Kidney glomerular epithelial cell (primary cell): ENCODE data around the gene VSIR.

ENCODE experiments used
- DNase-seq: peaks from one replicate; lab custom pipeline; 2025; lab: John Stamatoyannopoulos, UW

Gene VSIR

DNA sequence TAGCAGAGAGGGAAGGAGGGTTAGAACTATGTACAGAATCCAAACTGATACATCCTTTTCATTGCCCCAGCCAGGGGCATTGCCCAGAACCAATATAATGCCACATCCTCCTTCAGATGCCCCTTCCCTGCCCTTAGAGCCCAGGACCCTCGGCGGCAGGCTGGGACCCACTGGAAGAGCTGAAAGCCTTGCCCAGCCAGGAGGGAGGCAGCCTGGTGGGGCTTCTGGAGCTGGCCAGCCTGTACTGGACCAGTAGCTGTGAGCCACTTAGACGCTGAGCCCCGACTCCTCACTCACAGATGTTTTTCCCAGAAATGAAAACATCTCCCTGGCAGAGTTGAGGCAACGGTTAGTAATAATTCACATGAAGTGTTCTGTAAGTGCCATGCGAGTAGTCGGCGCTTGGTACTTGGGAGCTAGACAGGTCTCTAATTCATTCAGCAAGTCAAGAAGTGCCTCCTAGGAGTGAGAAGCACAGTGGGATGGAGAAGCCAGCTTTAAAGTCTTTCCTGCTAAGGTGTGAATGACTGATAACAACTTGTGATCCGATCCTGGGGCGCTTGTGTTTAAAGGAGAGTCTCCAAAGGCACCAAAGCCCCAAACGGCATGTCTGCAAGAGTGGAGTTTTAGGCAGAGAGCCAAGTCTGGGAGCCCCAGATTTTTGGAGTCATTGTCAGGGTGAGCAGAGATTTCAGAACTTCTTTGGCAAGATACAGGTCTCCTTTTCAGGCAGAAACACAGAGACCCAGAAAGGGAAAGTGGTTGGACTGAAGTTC lies 9.8 kb downstream of the VSIR start:
- DNase-seq = no peak

DNA sequence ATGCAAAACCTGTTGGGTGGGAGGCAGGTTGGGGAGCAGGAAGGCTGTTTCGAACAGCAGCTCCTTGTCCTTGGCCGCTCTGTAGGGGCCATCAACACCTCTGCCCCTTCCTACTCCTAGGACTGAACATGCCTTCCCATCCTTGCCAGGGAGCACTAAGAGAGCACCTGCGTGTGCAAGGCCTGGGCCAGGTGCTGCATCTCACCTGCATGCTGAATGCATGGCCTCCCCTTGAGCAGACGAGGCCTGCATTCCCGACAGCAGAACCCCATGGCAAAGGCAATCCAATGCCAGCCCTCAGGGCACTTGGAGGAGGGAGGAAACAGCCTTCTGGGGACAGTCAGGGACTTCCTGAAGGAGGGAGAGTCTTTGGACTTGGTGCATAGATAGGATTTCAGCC lies 11.0 kb downstream of the VSIR start:
- DNase-seq = no peak

- DNase-seq = no peak
Measured at GRCh38 chr10:71761541-71762113, 11.7 kb downstream of the VSIR start.

DNA sequence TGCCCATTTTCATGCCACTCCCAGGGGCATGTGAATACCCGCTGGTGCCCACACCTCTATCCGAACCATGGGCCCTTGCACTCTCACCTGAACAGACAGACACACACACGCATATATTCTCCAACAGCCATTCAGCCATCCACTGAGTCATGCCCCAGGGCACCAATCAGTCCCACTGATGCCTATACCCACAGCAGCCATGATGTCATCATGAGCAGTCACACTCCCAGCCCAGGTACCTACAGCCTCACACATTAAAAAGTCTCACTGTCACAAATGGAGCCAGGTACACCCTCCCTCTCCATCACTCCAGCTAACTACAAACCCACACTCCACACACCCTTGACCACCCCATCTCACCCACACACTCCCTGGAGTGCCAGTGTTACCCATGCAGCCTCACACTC lies 12.2 kb downstream of the VSIR start:
- no peak for DNase-seq

DNA sequence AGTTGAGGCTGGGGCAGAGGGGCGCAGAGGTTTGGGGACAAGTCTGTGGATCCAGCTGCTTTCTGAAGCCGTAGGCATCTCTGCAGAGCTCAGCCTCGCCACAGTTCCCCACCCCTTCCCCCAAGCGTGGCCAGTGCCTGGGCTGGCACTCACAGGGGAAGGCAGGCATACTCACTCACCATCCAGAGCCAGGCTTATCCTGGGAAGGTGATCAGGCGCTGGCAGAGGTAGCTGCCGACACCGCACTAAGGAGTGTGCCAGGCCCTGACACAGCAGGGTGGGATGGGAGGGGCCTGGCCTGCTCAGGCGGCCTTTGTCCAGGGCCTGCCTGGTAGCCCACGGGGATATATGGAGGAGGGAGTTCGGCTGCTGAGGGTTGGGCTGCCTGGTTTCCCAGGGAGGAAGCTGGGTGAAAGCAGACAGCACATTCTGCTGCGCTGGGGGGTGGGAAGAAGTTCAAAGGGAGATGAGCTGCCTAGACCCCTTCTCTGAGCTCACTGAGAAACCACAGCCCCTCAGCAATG lies 15.9 kb downstream of the VSIR start:
- DNase-seq = no peak

- DNase-seq = no peak
Measured at GRCh38 chr10:71756311-71757191, 16.8 kb downstream of the VSIR start.

DNA sequence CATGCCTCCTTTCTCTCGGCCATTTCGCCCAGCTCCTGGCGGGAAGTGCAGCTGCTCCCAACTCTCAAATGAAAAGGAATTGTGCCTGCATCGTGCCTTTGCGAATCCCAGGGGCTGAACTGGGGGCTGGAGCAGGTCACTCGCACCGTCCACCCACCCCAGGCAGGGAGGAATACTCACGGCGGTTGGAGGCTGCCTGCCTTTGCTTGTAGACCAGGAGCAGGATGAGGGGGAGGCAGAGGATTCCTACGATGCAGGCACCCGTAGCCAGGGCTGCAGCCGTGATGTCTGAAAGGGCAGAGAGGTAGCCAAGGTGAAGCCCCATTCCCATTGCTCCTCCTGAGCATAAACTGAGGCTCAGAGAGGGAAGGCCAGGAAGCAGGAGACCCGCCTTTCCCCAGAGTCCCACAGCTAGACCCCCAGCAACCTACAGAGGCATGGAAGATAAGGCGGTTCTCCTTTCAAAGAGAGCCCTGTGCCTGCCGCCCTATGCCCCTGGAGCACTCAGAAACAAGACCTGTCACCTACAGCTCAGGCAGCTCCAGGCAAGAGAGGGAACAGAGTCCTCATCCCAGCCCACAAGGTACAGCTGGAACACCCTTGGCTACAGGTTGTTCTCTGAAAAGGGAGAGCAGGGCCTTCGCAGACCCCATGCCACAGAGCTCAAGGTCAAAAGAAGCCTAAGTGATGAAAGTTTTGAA lies 18.0 kb downstream of the VSIR start:
- peak; percentile 55 for DNase-seq

- DNase-seq = no peak
Measured at GRCh38 chr10:71754562-71754961, 18.8 kb downstream of the VSIR start.

DNA sequence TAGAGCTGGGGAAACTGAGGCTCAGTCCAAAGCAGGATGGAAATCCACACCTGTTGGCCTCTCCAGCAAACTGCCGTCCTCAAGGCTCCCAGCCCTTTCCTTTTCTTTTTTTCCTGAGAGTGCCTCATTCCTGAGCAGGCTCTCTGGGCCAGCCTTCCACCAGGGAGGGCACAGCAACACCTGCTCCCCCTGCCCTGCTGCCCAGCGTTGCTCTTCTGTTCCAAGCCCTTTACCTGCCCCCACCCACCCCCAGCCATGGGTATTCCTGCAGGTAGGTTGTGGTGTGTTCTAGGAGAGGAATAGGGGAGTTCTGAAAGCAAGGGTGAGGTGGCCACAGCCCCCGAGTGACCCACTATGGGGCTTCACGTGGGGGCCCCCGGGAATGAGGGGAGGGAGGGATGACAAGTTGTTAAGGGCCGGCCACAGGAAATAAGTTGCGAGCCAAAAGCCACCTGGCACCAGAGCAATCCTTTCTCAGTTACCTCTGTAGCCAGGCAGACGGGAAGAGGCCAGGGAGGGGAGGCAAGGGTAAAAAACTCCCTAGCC lies 19.3 kb downstream of the VSIR start:
- DNase-seq = no peak

DNA sequence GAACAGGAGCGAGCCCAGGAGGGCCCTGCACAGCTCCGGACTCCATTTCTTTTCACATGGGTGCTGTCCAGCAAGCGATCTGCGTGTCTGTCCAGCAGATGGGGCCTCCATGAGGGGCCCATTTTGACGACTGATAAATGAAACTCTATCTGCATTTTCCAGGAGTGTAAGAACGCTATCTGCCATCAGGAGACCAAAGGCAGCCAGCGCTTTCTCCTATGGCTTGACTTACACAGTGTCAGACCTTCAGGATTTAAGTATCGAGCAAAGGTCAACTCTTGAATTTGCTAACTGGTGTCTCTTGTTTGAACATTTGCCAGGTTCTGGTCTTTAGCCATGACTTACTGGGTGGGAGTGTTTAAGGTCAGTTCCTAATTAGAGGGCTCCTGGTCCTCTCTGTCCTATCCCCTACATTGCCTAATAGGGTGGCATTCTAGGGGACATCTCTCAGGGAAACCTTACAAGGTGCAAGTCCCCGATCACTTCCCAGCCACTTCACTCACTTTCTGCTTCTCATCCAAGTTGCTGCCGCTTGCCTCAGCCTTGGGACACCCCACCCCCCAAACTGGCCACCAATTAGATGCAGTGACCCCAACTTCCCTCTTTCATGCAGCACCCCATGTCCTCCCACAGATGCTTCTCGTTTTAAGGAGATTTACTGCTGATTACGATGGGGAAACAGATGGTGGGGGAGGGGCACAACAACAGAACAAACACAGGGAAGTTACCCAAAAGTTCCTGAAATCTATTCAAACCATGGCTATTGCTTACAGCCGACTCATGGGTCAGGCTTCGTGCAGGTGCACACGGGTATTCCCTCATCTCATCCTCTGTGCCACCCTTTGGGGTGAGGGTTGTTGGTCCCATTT lies 20.0 kb downstream of the VSIR start:
- no peak for DNase-seq

DNA sequence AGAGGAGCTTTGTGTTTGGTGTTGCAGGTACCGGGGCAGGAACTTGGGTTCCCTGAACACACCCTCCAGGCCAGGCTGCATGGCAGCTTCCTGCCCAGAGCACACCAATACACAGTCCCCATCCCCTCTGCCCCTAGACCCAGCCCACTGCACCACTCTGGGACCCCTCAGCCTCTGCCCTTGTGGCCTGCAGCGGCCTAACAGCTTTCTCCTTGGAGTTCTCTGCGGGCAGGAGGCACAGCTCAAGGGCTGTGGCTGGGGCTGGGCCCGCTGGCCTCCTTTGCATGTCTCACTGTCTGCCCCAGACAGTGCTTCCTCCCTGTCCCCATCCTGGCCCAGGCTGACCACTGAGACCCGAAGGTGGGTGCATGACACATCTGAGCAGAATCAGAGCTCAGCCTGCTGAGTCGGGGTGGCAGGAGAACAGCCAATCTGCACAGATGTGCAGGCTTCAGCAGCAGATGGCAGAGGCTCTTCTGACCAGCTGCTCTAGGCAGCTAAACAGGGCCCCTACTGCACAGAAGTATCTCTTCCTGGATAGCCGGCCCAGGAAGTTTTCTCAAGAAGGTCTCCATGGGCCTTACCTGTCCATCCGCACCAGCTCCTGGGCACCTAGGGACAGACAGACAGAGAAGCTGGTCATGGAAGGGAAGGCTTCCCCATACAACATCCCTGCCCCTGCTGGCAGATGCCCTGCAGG lies 20.8 kb downstream of the VSIR start:
- DNase-seq = no peak

DNA sequence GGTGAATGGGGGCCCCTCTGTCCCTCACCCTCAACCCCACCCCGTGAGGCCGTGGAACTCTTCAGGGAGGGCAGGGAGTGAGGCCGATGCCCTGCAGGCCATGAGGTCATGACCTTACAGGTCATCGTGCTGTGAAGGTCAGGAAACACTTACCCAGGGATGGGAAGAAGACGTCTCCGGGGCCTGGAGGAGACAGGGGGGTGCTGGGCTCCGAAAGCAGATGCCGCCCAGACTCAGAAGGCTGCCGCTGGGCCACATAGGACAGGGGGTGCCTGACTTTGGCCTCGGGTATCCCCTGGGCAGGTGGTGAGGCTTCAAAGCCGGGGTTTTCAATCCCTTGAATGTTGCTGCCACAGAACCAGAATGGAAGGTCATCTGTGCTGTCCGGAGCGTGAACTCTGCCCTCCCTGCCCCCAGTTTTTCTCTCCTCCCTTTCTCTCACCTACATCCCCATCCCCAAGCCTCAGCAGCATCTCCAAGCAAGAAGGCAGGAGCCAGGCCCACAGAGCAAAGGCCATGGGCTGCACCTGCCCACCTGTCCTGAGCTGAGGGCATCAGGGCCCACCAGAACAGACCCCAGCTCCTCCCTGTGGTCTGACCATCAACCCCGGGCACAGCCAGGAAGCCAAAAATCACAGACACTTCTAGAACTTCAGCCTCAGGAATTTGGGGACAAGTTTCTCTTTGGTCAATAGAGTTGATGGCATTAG lies 21.6 kb downstream of the VSIR start:
- no peak for DNase-seq

DNA sequence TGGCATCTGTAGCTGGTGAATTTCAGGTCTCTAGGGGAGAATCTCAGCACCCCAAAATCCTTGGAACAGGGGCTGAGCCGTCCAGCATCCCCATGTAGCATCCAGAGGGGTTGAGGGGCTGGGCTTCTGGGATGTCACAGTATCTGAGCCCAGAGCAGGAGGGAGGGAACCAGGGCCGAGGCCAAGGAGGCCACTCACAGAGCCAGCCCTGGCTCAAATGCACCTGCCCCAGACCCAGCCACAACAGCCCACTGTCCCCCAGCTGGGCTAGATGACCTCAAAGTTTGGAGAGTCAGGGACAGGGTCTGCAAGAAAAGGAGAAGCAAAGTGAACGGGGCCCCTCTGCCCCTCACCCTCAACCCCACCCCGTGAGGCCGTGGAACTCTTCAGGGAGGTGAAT lies 22.3 kb downstream of the VSIR start:
- DNase-seq = no peak

GRCh38 chr10:71750124-71750841 lies 23.0 kb downstream of the VSIR start:
- DNase-seq = no peak

- no peak for DNase-seq
Measured at GRCh38 chr10:71749396-71749795, 23.9 kb downstream of the VSIR start.

GRCh38 chr10:71748671-71749191 lies 24.6 kb downstream of the VSIR start:
- DNase-seq = no peak

- no peak for DNase-seq
Measured at GRCh38 chr10:71747551-71748523, 25.5 kb downstream of the VSIR start.
